Endothelial cell of umbilical vein (primary cell): ENCODE data around the gene F5. TPM values are rescaled to one million over a fixed set of nuclear protein-coding genes. Genes with fewer than 3 reads are reported as not detected.

Experiments used
- BruUV-seq: library from RNA; stranded (reverse); fragments of 400-500 nt; replicated peaks from 2 replicates; lab custom pipeline; 2021; lab: Mats Ljungman, UMichigan
- CTCF ChIA-PET: fragments of 300-600, 350-600 bp; sonication (Branson Sonifier 250); formaldehyde crosslinking; loops from one replicate; lab custom pipeline; 2021; ENCODE audit warnings: antibody characterized with exemption, inconsistent platforms; lab: Charles Lee
- POLR2A ChIA-PET: fragments of 300-600, 350-600 bp; sonication (Branson Sonifier 250); formaldehyde crosslinking; loops from one replicate; lab custom pipeline; 2021; ENCODE audit warnings: antibody characterized with exemption, inconsistent platforms; lab: Charles Lee
- DNase-seq: peaks from one replicate; pipeline ENCODE4 v3.0.0-alpha.2; 2011; ENCODE audit warnings: low read depth, low spot score
- FAIRE-seq: peaks from 2 replicates; lab custom pipeline; 2011; peaks lifted over from hg19 to GRCh38; lab: Jason Lieb, UNC
- H2AFZ ChIP-seq: 2 replicates; pipeline ENCODE4 v1.6.0; 2012; ENCODE audit warnings: low read depth, low read length, control low read depth, inconsistent platforms
- H3K27ac ChIP-seq: 2 replicates; pipeline ENCODE4 v1.5.1; 2011; ENCODE audit warnings: low read depth, mild to moderate bottlenecking, control low read depth, low read length, moderate library complexity; ENCODE audit not compliant: insufficient read depth
- H3K27me3 ChIP-seq, 2 experiments: 2 replicates each; pipeline versions ENCODE4 v1.6.0 to v1.6.1; 2011; ENCODE audit warnings: low read length in 2 of 2, mixed read lengths in 1 of 2; ENCODE audit not compliant: control insufficient read depth in 2 of 2, insufficient read depth in 2 of 2
- H3K36me3 ChIP-seq, 2 experiments: 2 replicates in 1 of 2; 3 replicates in 1 of 2; pipeline ENCODE4 v1.5.1; 2011; ENCODE audit warnings: low read length in 2 of 2, mild to moderate bottlenecking in 1 of 2, moderate library complexity in 1 of 2; ENCODE audit not compliant: control insufficient read depth in 2 of 2, insufficient read depth in 2 of 2; ENCODE audit errors: extremely low read depth in 1 of 2
- H3K4me1 ChIP-seq: 3 replicates; pipeline ENCODE4 v1.5.1; 2011; ENCODE audit warnings: mild to moderate bottlenecking, low read length; ENCODE audit not compliant: control insufficient read depth, insufficient read depth; ENCODE audit errors: extremely low read depth
- H3K4me2 ChIP-seq: 2 replicates; pipeline ENCODE4 v1.6.1; 2011; ENCODE audit warnings: low read length, control low read depth, mixed read lengths; ENCODE audit not compliant: insufficient read depth
- H3K4me3 ChIP-seq, 3 experiments: fragments of 200-600 bp in 1 of 3; sonication (generic), shearing (Covaris generic) in 1 of 3; replicated peaks in 1 of 3; 2 replicates each; pipeline ENCODE4 v1.5.1; 2011 to 2016; ENCODE audit warnings: control low read depth in 3 of 3, low read length in 3 of 3, mild to moderate bottlenecking in 2 of 3, inconsistent platforms in 1 of 3, low read depth in 1 of 3, moderate library complexity in 1 of 3; ENCODE audit not compliant: insufficient read depth in 1 of 3
- H3K79me2 ChIP-seq: 2 replicates; pipeline ENCODE4 v1.6.0; 2012; ENCODE audit warnings: low read length, inconsistent platforms; ENCODE audit not compliant: control insufficient read depth, insufficient read depth
- H3K9ac ChIP-seq: replicated peaks from 2 replicates; pipeline ENCODE3; 2011; ENCODE audit warnings: low read length, control low read depth; ENCODE audit not compliant: insufficient read depth; ENCODE audit errors: extremely low read depth
- H3K9me1 ChIP-seq: replicated peaks from 3 replicates; pipeline ENCODE4 v1.6.0; 2011; ENCODE audit warnings: mild to moderate bottlenecking, low read length; ENCODE audit not compliant: control insufficient read depth, insufficient read depth; ENCODE audit errors: extremely low read depth
- H3K9me3 ChIP-seq: replicated peaks from 2 replicates; pipeline ENCODE4 v1.5.1; 2012; ENCODE audit warnings: low read length, inconsistent platforms; ENCODE audit not compliant: control insufficient read depth, insufficient read depth
- H4K20me1 ChIP-seq: replicated peaks from 2 replicates; pipeline ENCODE3; 2011; ENCODE audit warnings: mild to moderate bottlenecking, low read length; ENCODE audit not compliant: control insufficient read depth, insufficient read depth; ENCODE audit errors: extremely low read depth
- CTCF ChIP-seq, 2 donors: IDR thresholded peaks; 1 replicate in 1 of 2; 2 replicates in 1 of 2; pipeline ENCODE4 v1.5.1; 2011; ENCODE audit warnings: low read length in 2 of 2, mild to moderate bottlenecking in 2 of 2, moderate library complexity in 2 of 2, control low read depth in 1 of 2, inconsistent platforms in 1 of 2, low read depth in 1 of 2; ENCODE audit not compliant: insufficient read depth in 1 of 2; ENCODE audit errors: extremely low read depth in 1 of 2
- EZH2 ChIP-seq: IDR thresholded peaks from 2 replicates; pipeline ENCODE4 v1.6.1; 2012; ENCODE audit warnings: borderline replicate concordance, low read depth, mild to moderate bottlenecking, moderate library complexity, low read length, inconsistent platforms; ENCODE audit not compliant: severe bottlenecking
- FOS ChIP-seq: IDR thresholded peaks from 2 replicates; pipeline ENCODE4 v1.6.1; 2011; ENCODE audit warnings: mild to moderate bottlenecking, low read length, moderate library complexity, borderline replicate concordance; ENCODE audit not compliant: insufficient read depth
- GATA2 ChIP-seq: IDR thresholded peaks from 2 replicates; pipeline ENCODE4 v1.7.0; 2011; ENCODE audit warnings: low read depth, mild to moderate bottlenecking, moderate library complexity, mixed read lengths, low read length; ENCODE audit not compliant: insufficient read length, insufficient read depth
- JUN ChIP-seq: IDR thresholded peaks from 2 replicates; pipeline ENCODE4 v1.6.1; 2011; ENCODE audit warnings: borderline replicate concordance, low read depth; ENCODE audit not compliant: insufficient read length, insufficient read depth
- MYC ChIP-seq: IDR thresholded peaks from one replicate; pipeline ENCODE4 v1.6.1; 2011; ENCODE audit warnings: mild to moderate bottlenecking, low read depth, low read length
- POLR2A ChIP-seq: IDR thresholded peaks from 2 replicates; pipeline ENCODE4 v1.6.1; 2012; ENCODE audit warnings: low read depth, mild to moderate bottlenecking, control low read depth, low read length
- POLR2AphosphoS5 ChIP-seq: IDR thresholded peaks from 2 replicates; pipeline ENCODE4 v1.6.1; 2012; ENCODE audit warnings: low read depth, mild to moderate bottlenecking, control low read depth, low read length, moderate library complexity; ENCODE audit not compliant: insufficient read depth
- dilution Hi-C: fragments of 300-500 bp; cut with MboI; formaldehyde crosslinking; loops from one replicate; pipeline ENCODE4 v1.15.0; 2019; ENCODE audit warnings: low sequenced_read_pairs; ENCODE audit not compliant: extremely low pct_ligation_motif_present
- intact Hi-C: fragments of 100-400 bp; cut with micrococcal nuclease; formaldehyde crosslinking; loops from one replicate; pipeline ENCODE4 v1.10.0; 2022
- polyA plus RNA-seq, 4 experiments: library from polyadenylated mRNA; depleted of rRNA in 3 of 4; stranded (reverse) in 3 of 4; unstranded in 1 of 4; fragments of >200 nt; gene quantifications; 2 replicates each; pipeline versions ENCODE4 v1.2.1 to v1.2.3, GENCODE V29; 2011 to 2012; ENCODE audit warnings: missing spikeins in 1 of 4
- total RNA-seq: library from RNA; stranded (reverse); gene quantifications from 2 replicates; pipeline ENCODE4 v1.2.3, GENCODE V29; 2021
- TF ChIP-seq, protein P1 (sequence below): IDR thresholded peaks from 2 replicates; pipeline ENCODE4 v1.6.1; 2011; ENCODE audit not compliant: insufficient read depth, insufficient read length

The F5 gene
- total and polyA plus RNA-seq, 2 donors (not counting 3 experiments of a cell fraction or from before 2014, with no cell fraction given) = not detected

DNA sequence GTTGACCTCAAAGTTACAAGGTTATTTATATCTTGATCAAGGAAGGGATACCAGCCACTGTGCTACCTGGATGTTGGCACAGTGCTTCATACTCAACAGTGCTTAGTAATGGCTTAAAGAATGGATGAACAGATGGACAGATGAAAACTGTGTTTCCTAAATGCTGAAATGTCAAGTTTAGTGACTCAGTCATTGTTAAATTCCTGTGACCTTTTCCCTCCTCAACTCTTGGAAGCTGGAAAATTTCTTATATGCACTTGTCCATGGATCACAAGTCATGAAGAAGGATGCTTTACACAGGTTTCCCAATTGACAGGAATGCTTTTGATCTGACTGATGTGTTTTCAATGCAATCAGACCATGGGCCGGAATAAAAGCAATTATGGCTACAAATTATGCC, 60.9 kb downstream of the F5 start:
- H3K4me1 ChIP-seq = no peaks in the 10 kb centered on the region
- BruUV-seq = no TSS peak
- FAIRE-seq = no peak

More for the DNA sequence above, 60.9 kb downstream of the F5 start:
- DNase-seq = no peak
- no peaks in the 10 kb centered on the region for H4K20me1 ChIP-seq
- ChIA-PET POLR2A (no interaction called here), CTCF (no interaction called here)
- H3K27me3 ChIP-seq = no peaks in the 10 kb centered on the region
- no peak overlapping the region for H3K27ac ChIP-seq
- no peak overlapping the region for H2AFZ ChIP-seq
- no peaks in the 10 kb centered on the region for H3K9me3 ChIP-seq
- no peak overlapping the region for H3K9ac ChIP-seq
- H3K9me1 ChIP-seq = no peaks in the 10 kb centered on the region
- no peak overlapping the region for H3K4me2 ChIP-seq
- dilution Hi-C loops (no loop called here), intact Hi-C loops (no loop called here)
- H3K36me3 ChIP-seq = no peaks in the 10 kb centered on the region
- no peak for TF ChIP-seq MYC
- TF ChIP-seq JUN = no peak
- TF ChIP-seq POLR2A = no peak
- TF ChIP-seq, protein P1, sequence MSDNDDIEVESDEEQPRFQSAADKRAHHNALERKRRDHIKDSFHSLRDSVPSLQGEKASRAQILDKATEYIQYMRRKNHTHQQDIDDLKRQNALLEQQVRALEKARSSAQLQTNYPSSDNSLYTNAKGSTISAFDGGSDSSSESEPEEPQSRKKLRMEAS = no peak
- no peak for TF ChIP-seq FOS
- TF ChIP-seq POLR2AphosphoS5 = no peak
- no peak for TF ChIP-seq CTCF (IDR thresholded peaks at IDR 0.05; ENCODE audit: extremely low read depth in 1 of 2, insufficient read depth in 1 of 2, low read depth in 1 of 2, low read length in 2 of 2)
- no peak for TF ChIP-seq GATA2
- no peak for TF ChIP-seq EZH2
- no peak overlapping the region for H3K4me3 ChIP-seq
- no peaks in the 10 kb centered on the region for H3K79me2 ChIP-seq
